A549 (cell line): Measurements from ENCODE around the gene GLIS1.

Source experiments
- CHD4 ChIP-seq: fragments of 200-600 bp; sonication (generic); IDR thresholded peaks from 2 replicates; pipeline ENCODE4 v1.6.1; 2016; ENCODE audit warnings: antibody characterized with exemption, mild to moderate bottlenecking, borderline replicate concordance
- CTCF ChIP-seq: fragments of >200 bp; sonication (Bioruptor Twin); formaldehyde crosslinking; IDR thresholded peaks from 3 replicates; pipeline ENCODE4 v1.5.1; 2016
- EHMT2 ChIP-seq: fragments of 200-600 bp; sonication (generic); IDR thresholded peaks from 2 replicates; pipeline ENCODE4 v1.6.1; 2016; ENCODE audit warnings: antibody characterized with exemption, low read depth, mild to moderate bottlenecking, moderate library complexity
- EP300 ChIP-seq, 2 experiments: fragments of >200 bp; sonication (Bioruptor Twin); formaldehyde crosslinking; IDR thresholded peaks; 2 replicates in 1 of 2; 3 replicates in 1 of 2; pipeline ENCODE4 v1.6.1; 2016 to 2017
- JUN ChIP-seq, 2 experiments: fragments of >200 bp; sonication (Bioruptor Twin); formaldehyde crosslinking; IDR thresholded peaks; 2 replicates in 1 of 2; 3 replicates in 1 of 2; pipeline ENCODE4 v1.6.1; 2016 to 2017
- RCOR1 ChIP-seq: fragments of 150-350 bp; IDR thresholded peaks from 2 replicates; pipeline ENCODE4 v1.6.1; 2014; ENCODE audit warnings: antibody characterized with exemption, low read length, low read depth
- RFX5 ChIP-seq: fragments of 450-650 bp; IDR thresholded peaks from 2 replicates; pipeline ENCODE4 v1.7.1; 2014; ENCODE audit warnings: antibody characterized with exemption, mild to moderate bottlenecking, moderate library complexity
- TP53 ChIP-seq: fragments of 250-450 bp; sonication (Bioruptor Pico); IDR thresholded peaks from 2 replicates; pipeline ENCODE4 v1.5.0; 2021; ENCODE audit warnings: mild to moderate bottlenecking, moderate library complexity
- TF ChIP-seq, protein P1 (sequence below): fragments of 450-650 bp; IDR thresholded peaks from 2 replicates; pipeline ENCODE4 v1.6.1; 2014; ENCODE audit warnings: antibody characterized with exemption

GRCh38 chr1:53681351-53681976 lies 57.5 kb downstream of the GLIS1 start:
- TF ChIP-seq CTCF = no peak
- TF ChIP-seq, protein P1, sequence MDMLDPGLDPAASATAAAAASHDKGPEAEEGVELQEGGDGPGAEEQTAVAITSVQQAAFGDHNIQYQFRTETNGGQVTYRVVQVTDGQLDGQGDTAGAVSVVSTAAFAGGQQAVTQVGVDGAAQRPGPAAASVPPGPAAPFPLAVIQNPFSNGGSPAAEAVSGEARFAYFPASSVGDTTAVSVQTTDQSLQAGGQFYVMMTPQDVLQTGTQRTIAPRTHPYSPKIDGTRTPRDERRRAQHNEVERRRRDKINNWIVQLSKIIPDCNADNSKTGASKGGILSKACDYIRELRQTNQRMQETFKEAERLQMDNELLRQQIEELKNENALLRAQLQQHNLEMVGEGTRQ = no peak
- TF ChIP-seq JUN (IDR thresholded peaks at IDR 0.05) = no peak
- no peak for TF ChIP-seq TP53 (CRISPR knock-in tag)
- TF ChIP-seq RCOR1 = no peak
- no peak for TF ChIP-seq RFX5
- no peak for TF ChIP-seq EP300 (IDR thresholded peaks at IDR 0.05)
- no peak for TF ChIP-seq CHD4
- TF ChIP-seq EHMT2 = no peak
